CD4-positive, alpha-beta T cell treated with Interleukin-12 subunit alpha and Interleukin-12 subunit beta, for 1 hour (primary cell): Measurements from ENCODE around the gene USP20.

Experiments used
- DNase-seq: peaks from one replicate; pipeline ENCODE4 v3.0.0-alpha.2; 2020

The USP20 gene

DNA sequence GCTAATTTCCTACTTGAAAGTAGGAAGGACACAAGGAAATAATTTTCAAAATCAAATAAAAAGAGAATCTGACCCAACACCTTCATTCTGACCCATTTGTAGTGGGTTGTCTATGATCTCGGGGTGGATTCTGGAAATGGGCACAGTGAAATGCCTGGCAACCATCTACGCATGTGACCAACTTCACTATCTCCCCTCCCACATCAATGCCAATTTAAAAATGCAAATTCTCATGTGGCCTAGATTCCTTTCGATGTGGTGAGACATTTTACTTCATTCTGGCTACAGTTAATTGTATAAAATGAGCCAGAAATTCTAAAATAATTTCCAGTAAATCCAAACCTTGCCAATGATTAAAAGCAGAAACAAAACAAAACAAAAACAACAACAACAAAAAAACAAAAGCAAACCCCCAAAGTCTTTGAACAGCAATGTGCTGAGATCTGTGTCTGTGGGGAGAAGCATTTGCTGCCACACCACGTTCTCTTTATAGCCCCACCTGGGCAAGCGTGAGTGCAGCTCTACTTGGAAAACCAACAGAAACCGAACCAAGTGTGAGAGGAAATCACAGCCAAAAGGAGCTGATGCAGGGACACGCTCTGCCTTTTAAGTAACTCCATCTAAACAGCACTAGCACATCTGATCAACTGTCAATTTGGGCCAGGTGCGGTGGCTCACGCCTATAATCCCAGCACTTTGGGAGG lies 59.0 kb downstream of the USP20 start:
- peak; percentile 63 for DNase-seq

DNA sequence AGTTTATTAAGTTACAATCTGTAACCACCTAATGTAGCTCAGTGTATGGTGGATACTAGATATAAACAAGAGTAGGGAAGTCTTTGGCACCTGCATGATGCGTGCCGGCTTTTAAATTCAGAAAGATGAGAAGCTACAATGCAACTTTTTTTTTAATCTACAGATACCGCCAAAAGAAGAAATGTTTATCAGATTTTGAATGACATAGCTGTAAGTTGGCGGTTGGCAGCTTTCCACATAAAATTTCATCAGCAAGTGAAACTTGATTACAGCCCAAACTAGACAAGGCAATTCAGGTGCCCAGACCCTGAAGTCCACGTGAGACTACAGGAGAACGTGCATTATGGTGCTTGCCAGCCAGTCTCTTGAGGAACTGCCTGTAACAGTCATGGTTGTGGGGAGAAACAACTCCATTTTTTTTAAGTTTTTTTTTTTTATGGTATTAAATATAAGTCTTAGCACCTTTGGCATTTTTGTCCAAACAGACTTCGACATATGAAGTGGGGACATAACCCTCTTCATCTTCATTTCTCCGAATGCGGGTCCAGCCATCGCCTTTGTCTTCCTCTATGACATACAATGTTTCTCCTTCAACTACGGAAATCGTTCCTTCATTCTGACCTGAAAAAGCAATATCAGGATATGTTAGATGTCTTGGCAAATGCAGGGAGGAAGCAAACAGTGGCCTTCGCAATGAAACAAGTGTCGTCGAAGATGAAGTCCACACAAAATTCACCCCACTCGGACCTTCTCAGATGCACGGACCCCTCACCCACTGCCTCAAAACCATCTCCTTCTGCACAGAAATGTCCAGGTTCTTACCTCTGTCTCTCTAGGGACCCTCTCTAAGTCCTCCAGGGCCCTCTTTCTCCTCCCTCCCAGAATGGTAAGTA lies 60.4 kb downstream of the USP20 start:
- DNase-seq: peak; percentile 58

DNA sequence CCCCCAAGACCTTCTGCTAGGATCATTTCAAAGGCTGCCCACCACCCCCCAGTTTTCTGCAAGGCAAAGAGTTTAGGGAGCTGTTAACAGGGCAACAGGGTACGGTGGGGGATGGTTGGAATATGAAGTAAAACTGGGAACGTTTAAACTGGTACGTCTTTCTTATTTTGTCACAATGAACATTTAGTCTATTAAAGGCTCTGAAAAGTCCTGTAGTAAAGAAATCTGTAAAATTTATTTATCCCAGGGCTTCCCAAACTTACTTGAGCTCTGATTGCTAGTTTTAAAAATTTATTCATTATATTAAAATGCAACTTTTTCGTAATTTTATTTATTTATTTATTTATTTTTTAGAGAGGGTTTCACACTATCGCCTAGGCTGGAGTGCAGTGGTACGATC lies 62.0 kb downstream of the USP20 start:
- no peak for DNase-seq

DNA sequence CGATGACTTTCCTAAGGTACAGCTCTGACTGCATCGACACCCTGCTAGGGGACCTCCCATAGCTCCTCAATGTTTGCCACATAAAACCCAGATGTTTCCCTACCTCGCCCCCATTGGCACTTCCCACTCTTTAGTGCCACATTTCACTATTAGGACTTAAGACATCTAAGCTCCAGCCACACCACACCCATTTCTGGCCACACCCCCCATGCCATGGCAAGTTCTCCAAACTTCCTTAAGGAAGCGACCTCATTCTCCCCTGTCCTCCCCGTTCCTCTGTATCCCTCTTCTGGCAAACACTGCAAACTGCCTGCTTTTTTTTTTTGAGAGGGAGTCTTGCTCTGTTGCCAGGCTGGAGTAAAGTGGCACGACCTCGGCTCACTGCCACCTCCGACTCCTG lies 62.9 kb downstream of the USP20 start:
- DNase-seq: no peak

DNA sequence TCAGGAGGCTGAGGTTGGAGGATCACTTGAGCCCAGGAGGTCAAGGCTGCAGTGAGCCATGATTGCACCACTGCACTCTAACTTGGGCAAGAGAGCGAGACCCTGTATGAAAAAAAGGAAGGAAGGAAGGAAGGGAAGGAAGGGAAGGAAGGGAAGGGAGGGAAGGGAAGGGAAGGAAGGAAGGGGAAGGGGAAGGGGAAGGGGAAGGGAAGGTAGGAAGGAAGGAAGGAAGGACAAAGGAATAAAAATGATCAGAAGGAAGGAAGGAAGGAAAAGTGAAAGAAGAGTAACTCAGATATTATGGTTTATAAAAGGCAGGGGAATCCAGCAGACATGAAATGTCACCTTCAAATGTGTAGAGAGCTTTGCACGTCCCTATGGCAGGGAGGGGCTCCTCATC lies 64.4 kb downstream of the USP20 start:
- no peak for DNase-seq

DNA sequence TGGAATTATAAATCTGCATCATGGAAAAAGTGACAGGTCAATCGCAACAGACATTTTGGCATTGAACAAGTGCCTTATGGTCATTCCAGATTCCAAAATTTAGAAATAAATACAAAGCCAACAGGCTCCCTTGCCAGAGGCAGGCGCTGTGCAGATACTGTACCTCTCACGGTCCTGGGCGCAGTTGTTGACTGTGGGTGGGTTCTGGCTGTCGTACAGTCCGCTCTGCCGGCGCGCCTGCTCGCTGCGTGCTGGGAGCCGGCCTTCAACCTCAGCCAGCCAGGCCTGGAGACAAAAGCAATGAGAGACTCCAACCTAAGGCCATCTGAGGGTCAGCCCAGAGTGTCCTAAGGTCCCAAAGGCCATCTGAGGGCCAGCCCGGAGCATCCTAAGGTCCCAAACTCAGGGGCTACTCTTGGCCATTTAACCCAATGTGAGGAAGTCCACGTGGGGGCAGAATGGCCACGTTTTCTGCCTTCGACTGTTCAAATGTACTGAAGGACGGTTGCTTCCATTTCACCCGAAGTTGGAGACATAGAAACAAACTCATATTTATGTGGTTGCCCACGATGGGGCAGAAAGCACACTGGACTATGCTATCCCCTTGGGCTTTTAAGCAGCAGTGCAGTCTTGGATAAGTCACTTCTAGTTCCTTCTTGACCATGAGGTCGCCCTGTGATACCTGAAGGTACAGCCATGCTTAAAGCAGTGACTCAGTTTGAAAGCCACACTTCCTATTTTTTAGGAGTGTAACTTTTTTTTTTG lies 65.2 kb downstream of the USP20 start:
- no peak for DNase-seq

DNA sequence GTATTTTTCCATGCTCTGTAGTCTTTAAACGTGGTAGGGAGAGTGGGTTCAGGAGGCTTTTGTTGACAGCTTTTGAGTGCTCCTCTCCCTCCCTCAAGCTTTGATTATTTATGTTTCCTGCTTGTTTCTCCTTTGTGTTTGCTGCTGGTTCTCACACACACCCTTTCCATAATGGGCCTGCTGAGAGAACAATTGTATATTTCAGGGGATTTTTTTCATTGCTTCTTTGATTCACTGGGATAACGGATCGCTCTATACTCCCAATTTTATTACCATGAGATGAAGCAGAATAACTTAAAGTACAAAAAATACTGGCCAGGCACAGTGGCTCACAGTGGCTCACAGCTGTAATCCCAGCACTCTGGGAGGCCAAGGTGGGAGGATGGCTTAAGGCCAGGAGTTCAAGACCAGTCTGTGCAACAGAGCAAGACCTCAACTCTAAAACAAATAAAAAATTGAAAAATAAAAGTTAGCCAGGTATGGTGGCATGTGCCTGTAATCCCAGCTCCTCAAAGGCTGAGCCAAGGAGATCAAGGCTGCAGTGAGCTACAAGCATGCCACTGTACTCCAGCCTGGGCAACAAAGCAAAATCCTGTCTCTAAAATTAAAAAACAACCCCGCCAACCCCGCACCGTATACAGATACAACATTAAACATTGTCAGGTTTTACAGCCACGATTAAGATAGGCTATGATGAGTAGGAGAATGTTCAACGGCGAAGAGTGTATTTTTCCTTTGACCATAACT lies 66.9 kb downstream of the USP20 start:
- DNase-seq: no peak

DNA sequence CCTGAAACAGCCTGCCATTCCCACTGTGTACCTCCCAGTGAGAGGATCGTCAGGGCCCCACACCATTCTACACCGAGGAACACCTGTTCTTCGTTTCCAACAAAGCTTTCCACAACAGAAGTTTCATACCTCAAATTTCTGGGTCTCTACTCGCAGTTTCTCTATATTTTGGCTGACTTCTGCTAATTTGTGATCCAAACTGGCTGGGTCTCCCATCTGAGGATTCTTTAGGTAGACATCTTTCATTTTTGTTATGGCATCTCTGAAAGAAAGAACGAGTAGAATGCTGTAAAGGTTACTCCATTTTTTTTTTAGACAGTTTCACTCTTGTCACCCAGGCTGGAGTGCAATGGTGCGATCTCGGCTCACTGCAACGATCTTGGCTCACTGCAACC lies 67.5 kb downstream of the USP20 start:
- DNase-seq: no peak

DNA sequence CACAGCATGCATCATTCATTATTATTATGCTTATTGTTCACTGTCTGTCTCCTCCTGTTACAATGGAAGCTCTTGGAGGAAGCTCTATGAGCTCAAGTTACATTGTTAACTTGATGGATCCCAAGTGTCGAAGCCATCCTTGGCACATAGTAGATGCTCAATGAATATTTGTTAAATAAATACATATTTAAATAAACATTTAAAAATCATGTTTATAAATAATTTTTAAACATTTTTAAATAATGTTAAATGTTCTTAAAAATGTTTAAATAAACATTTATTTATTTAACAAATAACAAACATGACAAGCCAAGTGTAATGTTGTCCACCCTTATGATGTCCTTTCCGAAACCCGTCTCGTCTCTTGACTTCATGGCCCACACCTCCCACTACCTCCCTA lies 69.5 kb downstream of the USP20 start:
- no peak for DNase-seq

DNA sequence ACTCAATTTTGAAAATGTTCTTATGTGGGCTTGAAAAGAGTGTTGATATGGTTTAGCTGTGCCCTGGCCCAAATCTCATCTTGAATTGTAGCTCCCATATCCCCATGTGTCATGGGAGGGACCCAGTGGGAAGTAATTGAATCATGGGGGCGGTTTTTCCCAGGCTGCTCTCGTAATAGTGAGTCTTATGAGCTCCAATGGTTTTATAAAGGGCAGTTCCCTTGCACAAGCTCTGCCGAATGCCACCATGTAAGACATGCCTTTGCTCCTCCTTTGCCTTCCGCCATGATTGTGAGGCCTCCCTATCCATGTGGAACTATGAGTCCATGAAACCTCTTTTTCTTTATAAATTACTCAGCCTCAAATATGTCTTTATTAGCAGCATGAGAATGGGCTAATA lies 71.0 kb downstream of the USP20 start:
- no peak for DNase-seq

DNA sequence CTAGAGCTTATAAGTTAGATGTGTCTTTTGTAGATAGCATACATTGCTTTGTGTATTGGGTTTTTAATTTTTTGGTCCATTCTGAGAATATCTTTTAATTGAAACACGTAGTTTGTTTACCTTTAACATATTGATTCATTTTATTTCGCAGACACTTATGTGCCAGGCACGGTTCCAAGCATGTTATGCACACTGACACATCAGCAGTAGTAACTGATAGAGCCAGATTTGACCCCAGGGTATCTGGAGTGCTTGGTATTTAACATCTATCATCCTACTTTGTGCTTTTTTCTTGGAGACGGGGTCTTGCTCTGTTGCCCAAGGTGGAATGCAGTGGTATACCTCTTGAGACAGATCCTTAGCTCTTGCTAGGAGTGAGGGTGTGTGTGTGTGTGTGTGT lies 71.9 kb downstream of the USP20 start:
- DNase-seq: no peak

DNA sequence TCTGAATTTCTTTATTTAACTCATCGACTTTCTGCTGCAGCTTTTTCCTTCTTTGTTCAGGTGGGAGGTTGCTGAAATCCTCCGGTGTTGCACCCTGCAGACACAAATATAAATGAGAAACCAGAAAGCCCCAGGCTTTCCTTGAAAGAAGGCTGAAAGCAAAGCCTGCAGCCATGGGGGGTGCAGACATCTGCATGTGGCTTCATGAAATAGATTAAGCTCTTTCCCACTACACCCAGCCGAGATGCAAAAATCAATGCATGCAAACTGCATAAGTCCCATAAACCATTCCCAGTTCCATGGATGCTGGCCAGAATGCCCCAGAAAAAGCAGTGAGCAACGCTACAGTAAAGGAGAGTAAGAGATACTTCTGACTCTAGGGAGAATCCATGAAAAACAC lies 73.6 kb downstream of the USP20 start:
- DNase-seq: no peak

DNA sequence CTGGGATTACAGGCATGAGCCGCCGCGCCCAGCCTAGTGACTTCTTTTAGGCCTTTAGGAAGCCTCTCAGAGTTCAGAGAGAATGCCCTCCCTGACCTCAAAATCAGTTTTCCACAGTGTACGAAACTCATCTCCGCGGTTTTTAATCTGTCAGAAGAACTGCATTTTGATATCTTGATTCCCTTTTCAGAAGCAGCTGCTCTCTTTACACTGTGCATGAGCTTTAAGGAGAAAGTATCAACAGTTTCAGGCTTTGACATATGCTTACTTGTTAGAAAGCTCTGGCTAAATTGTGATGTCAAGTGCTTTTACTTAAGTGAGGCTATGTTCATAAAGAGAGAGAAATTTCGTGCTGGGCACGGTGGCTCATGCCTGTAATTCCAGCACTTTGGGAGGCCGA lies 74.6 kb downstream of the USP20 start:
- DNase-seq: no peak

DNA sequence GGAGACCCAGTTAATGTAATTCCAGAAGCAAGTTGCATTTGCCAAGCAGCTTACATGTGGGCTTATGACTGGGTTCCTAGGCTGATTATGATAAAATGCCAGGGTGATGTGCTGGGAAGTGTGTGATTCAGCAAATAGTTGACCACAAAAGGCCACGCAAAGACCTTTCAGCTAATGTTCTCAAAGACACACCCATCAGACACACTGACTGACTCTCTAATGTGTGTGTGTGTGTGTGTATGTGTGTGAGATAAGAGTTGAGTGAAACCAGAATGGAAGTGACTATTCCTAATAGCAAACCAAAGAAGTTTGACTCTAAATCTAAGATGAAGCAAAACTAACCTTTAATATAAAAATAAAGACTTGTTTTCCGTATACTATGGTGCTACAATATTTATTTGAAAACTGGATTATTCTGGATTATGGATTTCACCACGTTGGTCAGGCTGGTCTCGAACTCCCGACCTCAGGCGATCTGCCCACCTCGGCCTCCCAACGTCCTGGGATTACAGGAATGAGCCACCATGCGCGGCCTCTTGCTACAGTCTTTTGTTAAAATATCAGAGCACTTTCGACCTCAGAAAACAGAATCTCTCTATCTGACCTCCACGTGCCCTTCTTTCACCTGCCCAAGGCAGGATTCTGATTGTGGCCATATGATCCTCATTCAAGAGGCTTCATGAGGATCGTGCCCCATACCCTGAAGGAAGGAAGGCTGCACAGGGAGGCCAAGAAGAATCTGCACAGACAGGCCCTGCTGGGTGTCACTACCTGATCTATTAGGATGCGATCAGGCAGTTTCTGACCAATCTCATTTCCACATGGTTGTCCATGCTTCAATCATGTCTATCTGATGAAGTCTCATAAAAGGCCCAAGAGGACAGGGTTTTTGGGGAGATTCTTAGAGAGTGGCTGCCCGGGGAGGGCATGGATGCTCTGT lies 75.6 kb downstream of the USP20 start:
- DNase-seq: no peak

DNA sequence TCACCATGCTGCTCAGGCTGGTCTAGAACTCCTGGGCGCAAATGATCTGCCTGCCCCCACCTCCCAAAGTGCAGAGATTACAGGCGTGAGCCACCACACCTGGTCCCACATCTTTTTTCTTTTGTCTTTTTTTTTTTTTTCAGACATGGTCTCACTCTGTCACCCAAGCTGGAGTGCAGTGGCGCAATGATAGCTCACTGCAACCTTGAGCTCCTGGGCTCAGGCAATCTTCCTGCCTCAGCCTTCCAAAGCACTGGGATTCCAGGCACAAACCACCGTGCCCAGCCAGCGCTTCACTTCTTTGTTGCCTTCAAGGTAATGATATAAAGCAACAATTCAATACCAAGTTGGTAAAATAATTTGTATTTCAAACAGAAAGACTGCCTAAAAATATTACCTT lies 78.8 kb downstream of the USP20 start:
- no peak for DNase-seq

DNA sequence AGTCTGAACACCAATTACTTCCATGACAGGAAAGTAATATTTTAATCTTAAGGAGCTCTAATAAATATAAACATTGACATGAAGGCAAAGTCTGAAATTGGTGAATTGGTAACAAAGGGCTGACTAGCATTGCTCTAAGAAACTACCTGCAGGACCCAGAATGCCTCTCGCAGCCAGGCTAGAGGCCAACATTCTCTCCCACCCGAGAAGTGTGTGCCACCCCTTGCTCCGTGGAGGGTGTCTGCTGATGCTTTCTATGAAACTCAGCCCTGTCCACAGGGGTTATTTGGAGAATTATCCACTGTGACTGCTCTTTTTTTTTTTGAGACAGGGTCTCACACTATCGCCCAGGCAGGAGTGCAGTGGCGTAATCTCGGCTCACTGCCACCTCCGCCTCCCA lies 81.4 kb downstream of the USP20 start:
- no peak for DNase-seq

DNA sequence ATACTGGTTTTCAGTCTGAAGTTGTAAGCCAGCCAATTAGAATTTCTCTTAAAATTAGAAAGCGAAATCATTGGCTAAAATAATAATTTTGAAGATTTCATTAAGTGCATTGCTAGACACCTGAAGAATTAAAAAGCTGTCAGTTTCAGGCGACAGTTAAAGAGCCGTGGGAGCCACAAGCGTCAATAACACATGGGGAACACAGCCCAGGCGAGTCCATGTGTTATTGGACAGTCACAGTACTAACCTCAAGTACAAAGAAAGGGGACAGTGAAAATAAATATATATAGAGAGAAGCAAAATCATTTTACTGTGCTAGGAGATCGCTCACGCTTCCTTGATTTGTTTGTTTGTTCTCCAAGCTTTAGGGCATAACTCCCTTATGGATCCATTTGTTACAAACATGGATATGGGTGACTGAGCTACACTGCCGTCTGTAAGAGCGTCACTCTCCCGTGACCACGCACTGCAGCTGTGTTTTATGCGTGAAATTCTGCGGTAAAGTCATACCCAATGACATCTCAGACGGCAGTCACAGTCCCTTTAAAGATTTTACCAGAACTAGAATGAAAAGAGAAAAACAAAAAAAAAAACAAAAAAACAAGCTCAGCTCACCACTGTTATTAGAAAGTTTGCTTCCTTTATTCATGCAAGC lies 83.2 kb downstream of the USP20 start:
- DNase-seq: no peak

DNA sequence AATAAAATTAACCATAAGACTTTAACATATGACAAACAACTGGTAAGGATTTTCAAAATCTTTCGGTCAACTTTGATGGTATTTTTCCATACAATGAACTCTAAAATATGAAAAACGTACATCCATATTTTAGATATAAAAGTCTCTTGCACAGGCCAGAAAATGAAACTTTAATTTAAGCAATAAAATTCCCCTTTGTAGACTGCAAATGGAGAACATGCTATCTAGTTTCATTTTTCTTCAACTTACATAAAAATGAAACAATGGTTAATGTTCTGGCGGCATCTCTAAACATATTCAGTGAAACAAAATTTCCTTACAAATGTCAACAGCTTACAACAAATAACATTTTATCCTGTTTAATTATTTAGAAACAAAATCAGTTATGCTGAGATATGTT lies 84.0 kb downstream of the USP20 start:
- DNase-seq: no peak

DNA sequence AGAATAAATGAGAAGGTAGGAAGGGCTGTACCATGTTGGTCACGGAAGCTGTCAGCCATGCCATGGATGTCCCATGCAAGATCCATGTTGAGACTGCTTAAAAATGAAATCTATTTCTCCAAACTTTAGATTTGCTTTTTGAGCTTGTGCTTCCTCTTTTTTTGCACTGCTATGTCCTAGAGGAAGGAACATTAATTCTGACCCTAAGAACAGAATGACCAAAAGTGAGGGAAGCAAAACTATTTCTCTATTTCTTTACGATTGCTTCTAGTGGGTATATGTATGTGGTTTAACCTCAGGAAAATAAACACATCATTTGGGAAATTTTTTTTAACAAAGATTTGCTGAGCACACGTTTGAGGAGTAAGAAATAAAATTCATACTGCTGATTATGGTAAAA lies 84.6 kb downstream of the USP20 start:
- no peak for DNase-seq

DNA sequence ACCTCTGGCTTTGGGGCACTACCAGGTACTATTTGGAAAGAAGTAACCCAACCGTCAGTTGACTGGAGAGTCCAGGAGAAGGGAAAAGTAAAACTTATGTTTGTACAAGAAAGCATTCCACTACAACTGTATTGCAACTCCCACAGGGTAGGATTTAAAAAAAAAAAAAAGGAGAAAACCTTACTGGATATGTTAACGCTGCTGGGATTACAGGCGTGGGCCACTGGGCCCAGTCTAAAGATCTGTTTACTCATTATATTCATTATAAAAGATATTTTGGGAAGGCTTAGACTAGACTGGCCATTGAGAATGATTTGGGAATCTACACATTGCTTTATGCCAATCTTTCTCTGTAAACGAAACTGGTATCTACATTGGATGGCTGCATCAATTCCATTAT lies 86.6 kb downstream of the USP20 start:
- no peak for DNase-seq

DNA sequence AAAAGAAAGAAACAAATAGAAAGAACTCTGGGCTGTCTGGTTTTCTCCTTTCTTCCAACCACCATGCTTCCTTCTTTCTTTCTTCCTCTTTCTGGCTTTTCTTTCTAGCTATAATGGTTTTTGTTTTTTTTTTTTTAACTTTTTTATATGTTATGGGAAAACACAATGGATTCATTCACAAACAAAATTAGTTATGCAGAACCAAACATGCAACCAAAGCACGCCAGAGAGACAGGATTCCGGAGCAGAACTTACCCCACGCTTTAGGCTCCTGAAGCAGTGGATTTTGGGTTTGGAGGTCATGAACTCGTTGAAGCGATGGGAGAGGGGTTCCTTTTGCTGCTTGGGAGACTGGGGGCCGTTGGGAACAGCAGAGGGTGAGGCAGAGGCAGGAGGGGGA lies 88.3 kb downstream of the USP20 start:
- DNase-seq: no peak
